HEK293T (cell line): ENCODE data around the gene ZBTB20.

Source experiments
- CTCF ChIA-PET: fragments of 350-600 bp; formaldehyde crosslinking; extraction: SDS; loops from one replicate; lab custom pipeline; 2021; ENCODE audit warnings: antibody characterized with exemption, inconsistent platforms; lab: Yijun Ruan, JAX
- POLR2A ChIA-PET: fragments of 350-600 bp; formaldehyde crosslinking; extraction: SDS; loops from one replicate; lab custom pipeline; 2020; ENCODE audit warnings: antibody characterized with exemption, inconsistent platforms; lab: Yijun Ruan, JAX
- DNase-seq: peaks from one replicate; pipeline ENCODE4 v3.0.0; 2012; ENCODE audit warnings: mixed read lengths; ENCODE audit errors: extremely low spot score
- ARNT ChIP-seq: fragments of 450-650 bp; IDR thresholded peaks from 2 replicates; pipeline ENCODE4 v1.6.1; 2017; ENCODE audit warnings: mild to moderate bottlenecking
- BHLHE40 ChIP-seq: fragments of 450-650 bp; IDR thresholded peaks from 2 replicates; pipeline ENCODE4 v1.6.1; 2016; ENCODE audit warnings: mild to moderate bottlenecking, moderate library complexity, borderline replicate concordance
- CTBP1 ChIP-seq: fragments of 450-650 bp; IDR thresholded peaks from 2 replicates; pipeline ENCODE4 v1.6.1; 2016; ENCODE audit warnings: borderline replicate concordance
- ELF4 ChIP-seq: fragments of 450-650 bp; IDR thresholded peaks from 2 replicates; pipeline ENCODE4 v1.6.1; 2017; ENCODE audit warnings: antibody characterized with exemption
- FOXA1 ChIP-seq: fragments of 450-650 bp; IDR thresholded peaks from 2 replicates; pipeline ENCODE4 v1.6.1; 2016; ENCODE audit warnings: mild to moderate bottlenecking
- FOXK2 ChIP-seq: fragments of 450-650 bp; IDR thresholded peaks from 2 replicates; pipeline ENCODE4 v1.6.1; 2016; ENCODE audit warnings: mild to moderate bottlenecking
- FOXM1 ChIP-seq: fragments of 450-650 bp; IDR thresholded peaks from 2 replicates; pipeline ENCODE4 v1.6.1; 2017; ENCODE audit warnings: mild to moderate bottlenecking, borderline replicate concordance
- HDGF ChIP-seq: fragments of 450-650 bp; IDR thresholded peaks from 2 replicates; pipeline ENCODE4 v1.6.1; 2017; ENCODE audit warnings: antibody characterized with exemption, borderline replicate concordance
- L3MBTL2 ChIP-seq: fragments of 450-650 bp; conservative IDR thresholded peaks from 2 replicates; pipeline ENCODE4 v1.6.1; 2016; ENCODE audit warnings: mild to moderate bottlenecking
- LEF1 ChIP-seq: fragments of 450-650 bp; IDR thresholded peaks from 2 replicates; pipeline ENCODE4 v1.6.1; 2017; ENCODE audit warnings: mild to moderate bottlenecking, borderline replicate concordance
- NFRKB ChIP-seq: fragments of 450-650 bp; IDR thresholded peaks from 2 replicates; pipeline ENCODE4 v1.6.1; 2016; ENCODE audit warnings: mild to moderate bottlenecking, moderate library complexity
- SP1 ChIP-seq: fragments of 450-650 bp; IDR thresholded peaks from 2 replicates; pipeline ENCODE4 v1.6.1; 2017
- SUZ12 ChIP-seq: fragments of 450-650 bp; IDR thresholded peaks from 2 replicates; pipeline ENCODE4 v1.6.1; 2016; ENCODE audit warnings: mild to moderate bottlenecking
- TARDBP ChIP-seq: fragments of 450-650 bp; IDR thresholded peaks from 2 replicates; pipeline ENCODE4 v1.6.1; 2016
- ZNF384 ChIP-seq: fragments of 450-650 bp; IDR thresholded peaks from 2 replicates; pipeline ENCODE4 v1.6.1; 2016
- TF ChIP-seq, protein P1 (sequence below): fragments of 450-650 bp; IDR thresholded peaks from 2 replicates; pipeline ENCODE4 v1.6.1; 2016

The ZBTB20 gene

GRCh38 chr3:114666623-114667022, 480.5 kb downstream of the ZBTB20 start:
- CTCF ChIA-PET = no interaction called here
- POLR2A ChIA-PET = no interaction called here
- DNase-seq = no peak
- TF ChIP-seq FOXK2 (no peak), NFRKB (no peak), TARDBP (no peak), BHLHE40 (no peak), ARNT (no peak), FOXM1 (no peak), LEF1 (no peak), ELF4 (no peak), HDGF (no peak), SUZ12 (no peak), SP1 (no peak), CTBP1 (no peak), L3MBTL2 (no peak), FOXA1 (no peak)

DNA sequence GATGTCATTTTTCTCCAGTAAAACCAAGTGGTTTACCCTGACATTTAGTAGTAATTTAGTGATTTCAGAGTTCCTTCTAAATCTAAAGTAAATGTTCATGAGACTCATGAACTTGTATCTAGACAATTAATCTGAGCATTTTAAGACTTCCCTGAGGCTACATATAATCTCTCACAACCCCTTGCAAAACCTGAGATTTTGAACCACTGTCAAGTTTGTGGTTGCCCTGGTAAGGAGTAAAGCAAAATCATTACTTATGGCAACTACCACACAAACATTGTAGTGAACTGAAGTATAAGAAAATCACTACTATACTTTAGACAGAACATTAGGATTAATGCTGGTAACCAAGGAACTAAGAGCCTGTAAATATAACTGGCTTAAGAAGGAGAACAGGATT, 483.1 kb downstream of the ZBTB20 start:
- CTCF ChIA-PET = no interaction called here
- TF ChIP-seq, protein P1, sequence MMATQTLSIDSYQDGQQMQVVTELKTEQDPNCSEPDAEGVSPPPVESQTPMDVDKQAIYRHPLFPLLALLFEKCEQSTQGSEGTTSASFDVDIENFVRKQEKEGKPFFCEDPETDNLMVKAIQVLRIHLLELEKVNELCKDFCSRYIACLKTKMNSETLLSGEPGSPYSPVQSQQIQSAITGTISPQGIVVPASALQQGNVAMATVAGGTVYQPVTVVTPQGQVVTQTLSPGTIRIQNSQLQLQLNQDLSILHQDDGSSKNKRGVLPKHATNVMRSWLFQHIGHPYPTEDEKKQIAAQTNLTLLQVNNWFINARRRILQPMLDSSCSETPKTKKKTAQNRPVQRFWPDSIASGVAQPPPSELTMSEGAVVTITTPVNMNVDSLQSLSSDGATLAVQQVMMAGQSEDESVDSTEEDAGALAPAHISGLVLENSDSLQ = no peak
- no peak for TF ChIP-seq SP1
- TF ChIP-seq ARNT = no peak
- TF ChIP-seq ELF4 = no peak
- TF ChIP-seq LEF1 = no peak
- TF ChIP-seq FOXM1 = no peak
- TF ChIP-seq BHLHE40 = no peak
- no peak for TF ChIP-seq NFRKB
- TF ChIP-seq FOXK2 = no peak
- no peak for TF ChIP-seq HDGF
- TF ChIP-seq FOXA1 = no peak
- TF ChIP-seq CTBP1 = no peak
- POLR2A ChIA-PET = no interaction called here
- DNase-seq = no peak

GRCh38 chr3:114660808-114661207, 486.3 kb downstream of the ZBTB20 start:
- TF ChIP-seq SP1 (no peak), SUZ12 (no peak), TARDBP (no peak), CTBP1 (no peak), FOXA1 (no peak), NFRKB (no peak)
- TF ChIP-seq, protein P1 = no peak
- POLR2A ChIA-PET = no interaction called here
- no peak for DNase-seq
- CTCF ChIA-PET = no interaction called here

- no peak for TF ChIP-seq FOXA1
- TF ChIP-seq BHLHE40 = no peak
- no peak for TF ChIP-seq TARDBP
- no peak for TF ChIP-seq ELF4
- TF ChIP-seq ZNF384 = no peak
- TF ChIP-seq SUZ12 = no peak
- TF ChIP-seq ARNT = no peak
- no peak for TF ChIP-seq LEF1
- no peak for TF ChIP-seq HDGF
- no peak for TF ChIP-seq L3MBTL2
- TF ChIP-seq FOXK2 = no peak
- no peak for TF ChIP-seq FOXM1
- ChIA-PET POLR2A (no interaction called here), CTCF (no interaction called here)
- DNase-seq = no peak
Observed at GRCh38 chr3:114660124-114660523, 487.0 kb downstream of the ZBTB20 start.

- CTCF ChIA-PET = interaction anchor here (0.8 kb wide), 1 partner anchor 42 kb away, joined by 3 read pairs; no protein-coding TSS in a partner anchor
- TF ChIP-seq NFRKB (no peak), TARDBP (no peak), FOXM1 (no peak), CTBP1 (no peak)
- POLR2A ChIA-PET = no interaction called here
- no peak for DNase-seq
Observed at GRCh38 chr3:114659109-114660061, 487.7 kb downstream of the ZBTB20 start.

DNA sequence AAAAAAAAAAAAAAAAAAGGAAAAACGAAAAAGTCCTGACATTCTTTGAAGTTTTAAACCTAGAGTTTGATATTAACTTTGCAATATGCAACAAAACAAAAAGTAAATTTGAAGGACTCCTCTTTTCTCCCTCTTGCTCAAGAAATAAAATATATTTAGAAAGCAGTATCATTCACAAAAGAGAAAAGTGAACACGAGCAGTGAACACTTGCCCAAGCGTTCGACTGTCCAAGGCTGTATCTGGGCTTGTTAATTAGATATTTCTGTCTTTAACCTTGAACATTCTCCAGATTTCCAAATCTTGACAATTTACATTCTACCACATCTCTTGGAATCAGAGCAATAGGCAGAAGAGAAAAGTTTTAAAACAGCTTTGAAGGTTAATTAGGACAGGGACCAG, 495.5 kb downstream of the ZBTB20 start:
- no peak for TF ChIP-seq LEF1
- no peak for TF ChIP-seq TARDBP
- TF ChIP-seq FOXK2 = no peak
- TF ChIP-seq, protein P1 = no peak
- no peak for TF ChIP-seq L3MBTL2
- TF ChIP-seq HDGF = no peak
- no peak for TF ChIP-seq FOXM1
- TF ChIP-seq BHLHE40 = no peak
- no peak for TF ChIP-seq SUZ12
- no peak for TF ChIP-seq NFRKB
- TF ChIP-seq ZNF384 = no peak
- no peak for TF ChIP-seq ELF4
- no peak for TF ChIP-seq FOXA1
- no peak for TF ChIP-seq SP1
- no peak for TF ChIP-seq CTBP1
- TF ChIP-seq ARNT = no peak
- CTCF ChIA-PET = no interaction called here
- DNase-seq = no peak
- POLR2A ChIA-PET = no interaction called here
